ENCODE data around the gene CDH23. TPM values are rescaled to one million over a fixed set of nuclear protein-coding genes. Genes with fewer than 3 reads are reported as not detected.

CDH23 gene
- total and polyA plus RNA-seq, 10 of the 15 experiments (the other 5 are each of a cell fraction or from before 2014, with no cell fraction given): 0.09 to 0.40 (median 0.15) TPM; not detected in 1

DNA sequence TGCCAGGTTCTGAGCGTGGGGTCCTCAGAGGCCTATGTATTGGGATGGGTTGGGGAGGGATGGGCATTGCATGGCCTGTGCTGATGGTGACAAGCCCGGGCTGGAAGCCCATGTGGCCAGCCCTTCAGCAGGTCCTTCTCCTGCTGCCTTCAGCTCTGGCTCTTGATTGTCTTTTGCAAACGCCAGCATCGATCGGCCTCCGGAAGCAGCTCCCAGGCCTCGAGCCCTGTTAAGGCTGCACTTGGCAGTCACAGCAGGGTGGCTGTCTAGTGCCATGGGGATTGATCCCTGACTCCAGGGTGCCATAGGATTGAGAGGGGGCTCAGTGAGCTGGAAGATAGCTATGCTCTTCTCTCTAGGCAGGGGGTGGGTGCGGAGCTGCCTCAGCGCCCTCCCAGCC is 51.4 kb downstream of the CDH23 start:
- Histone ChIP-seq H3K9ac (ENCODE audit: control insufficient read depth, insufficient read depth, low read length) (no peak overlapping the region), H3K4me2 (ENCODE audit: control insufficient read depth, insufficient read depth) (no peak overlapping the region), H3K4me3 (no peak overlapping the region), H3K27me3 (replicated peaks in 1 of 2; ENCODE audit: control insufficient read depth in 2 of 2, insufficient read depth in 2 of 2, low read length in 1 of 2) (peaks cover 0 to 2% of the 10 kb centered on the region in 2 experiments; a peak in 2 of 4 replicates), H3K9me3 (replicated peaks; ENCODE audit: control insufficient read depth, insufficient read depth, low read length) (no peaks in the 10 kb centered on the region), H3K27ac (ENCODE audit: control insufficient read depth, insufficient read depth) (no peak overlapping the region), H3K79me2 (ENCODE audit: control insufficient read depth, insufficient read depth, low read length) (no peaks in the 10 kb centered on the region), H4K20me1 (ENCODE audit: control insufficient read depth, insufficient read depth) (no peaks in the 10 kb centered on the region), H3K4me1 (ENCODE audit: control insufficient read depth, insufficient read depth, low read length) (no peaks in the 10 kb centered on the region), H2AFZ (ENCODE audit: control insufficient read depth, low read depth, low read length) (no peak overlapping the region), H3K36me3 (ENCODE audit: control insufficient read depth in 2 of 2, insufficient read depth in 2 of 2, low read length in 1 of 2) (no peaks in the 10 kb centered on the region)
- BruUV-seq (replicated peaks): no TSS peak
- DNase-seq (ENCODE audit: low read depth, low spot score) (no peak), FAIRE-seq (no peak), ATAC-seq (no peak)
- RAD21 ChIA-PET (ENCODE audit: unreplicated experiment): no interaction called here
- POLR2A ChIA-PET: no interaction called here
- intact Hi-C loops (cut with micrococcal nuclease; ENCODE audit: unreplicated experiment) (no loop called here), in situ Hi-C loops (cut with MboI) (no loop called here)
- TF ChIP-seq, protein P1, sequence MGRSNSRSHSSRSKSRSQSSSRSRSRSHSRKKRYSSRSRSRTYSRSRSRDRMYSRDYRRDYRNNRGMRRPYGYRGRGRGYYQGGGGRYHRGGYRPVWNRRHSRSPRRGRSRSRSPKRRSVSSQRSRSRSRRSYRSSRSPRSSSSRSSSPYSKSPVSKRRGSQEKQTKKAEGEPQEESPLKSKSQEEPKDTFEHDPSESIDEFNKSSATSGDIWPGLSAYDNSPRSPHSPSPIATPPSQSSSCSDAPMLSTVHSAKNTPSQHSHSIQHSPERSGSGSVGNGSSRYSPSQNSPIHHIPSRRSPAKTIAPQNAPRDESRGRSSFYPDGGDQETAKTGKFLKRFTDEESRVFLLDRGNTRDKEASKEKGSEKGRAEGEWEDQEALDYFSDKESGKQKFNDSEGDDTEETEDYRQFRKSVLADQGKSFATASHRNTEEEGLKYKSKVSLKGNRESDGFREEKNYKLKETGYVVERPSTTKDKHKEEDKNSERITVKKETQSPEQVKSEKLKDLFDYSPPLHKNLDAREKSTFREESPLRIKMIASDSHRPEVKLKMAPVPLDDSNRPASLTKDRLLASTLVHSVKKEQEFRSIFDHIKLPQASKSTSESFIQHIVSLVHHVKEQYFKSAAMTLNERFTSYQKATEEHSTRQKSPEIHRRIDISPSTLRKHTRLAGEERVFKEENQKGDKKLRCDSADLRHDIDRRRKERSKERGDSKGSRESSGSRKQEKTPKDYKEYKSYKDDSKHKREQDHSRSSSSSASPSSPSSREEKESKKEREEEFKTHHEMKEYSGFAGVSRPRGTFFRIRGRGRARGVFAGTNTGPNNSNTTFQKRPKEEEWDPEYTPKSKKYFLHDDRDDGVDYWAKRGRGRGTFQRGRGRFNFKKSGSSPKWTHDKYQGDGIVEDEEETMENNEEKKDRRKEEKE (IDR thresholded peaks at IDR 0.05): no peak
- TF ChIP-seq NR2C1 (IDR thresholded peaks at IDR 0.05): no peak
- TF ChIP-seq WRNIP1 (IDR thresholded peaks at IDR 0.05; ENCODE audit: borderline replicate concordance, low read depth, low read length): no peak
- no peak for TF ChIP-seq RAD51 (IDR thresholded peaks at IDR 0.05)
- no peak for TF ChIP-seq JUNB (IDR thresholded peaks at IDR 0.05)
- no peak for TF ChIP-seq MTA3 (IDR thresholded peaks at IDR 0.05; ENCODE audit: borderline replicate concordance, low read length)
- TF ChIP-seq STAT3 (IDR thresholded peaks at IDR 0.05; ENCODE audit: low read depth, low read length): no peak
- no peak for TF ChIP-seq YY1 (IDR thresholded peaks at IDR 0.05; ENCODE audit: low read depth, low read length)
- TF ChIP-seq NFXL1 (IDR thresholded peaks at IDR 0.05; ENCODE audit: borderline replicate concordance): no peak
- TF ChIP-seq RAD21 (IDR thresholded peaks at IDR 0.05; ENCODE audit: insufficient read depth, low read depth, low read length): no peak
- no peak for TF ChIP-seq ZBED1 (IDR thresholded peaks at IDR 0.05; ENCODE audit: borderline replicate concordance)
- no peak for TF ChIP-seq MEF2B (IDR thresholded peaks at IDR 0.05; ENCODE audit: partially characterized antibody, poor library complexity, severe bottlenecking)
- WGBS (ENCODE audit: insufficient coverage, insufficient replicate concordance, low lambda C conversion rate, missing lambda C conversion rate): 52% methylated on average over 9 of the region's 9 CpGs
- SMC1A ChIA-PET (ENCODE audit: uncharacterized antibody, unreplicated experiment): no interaction called here
- CTCF ChIA-PET: no interaction called here

All from GM12878 (cell line).